K562 (cell line): ENCODE data around the gene CHRNB1. TPM values are rescaled to one million over a fixed set of nuclear protein-coding genes. Genes with fewer than 3 reads are reported as not detected.
A peak's percentile ranks its signal among the peaks of the same experiment; 100 is the strongest.

ENCODE experiments used
- ADNP ChIP-seq: fragments of 200-800 bp; sonication (Bioruptor generic); IDR thresholded peaks from 2 replicates; pipeline ENCODE4 v1.6.1; 2016; ENCODE audit warnings: missing genetic modification characterization, missing compliant biosample characterization
- BHLHE40 ChIP-seq: IDR thresholded peaks from 2 replicates; pipeline ENCODE4 v1.6.1; 2011; ENCODE audit warnings: low read length, improper control_type of control experiment
- CBX5 ChIP-seq: IDR thresholded peaks from 2 replicates; pipeline ENCODE4 v1.6.1; 2014; ENCODE audit warnings: low read depth, borderline replicate concordance
- DACH1 ChIP-seq: fragments of 450-650 bp; IDR thresholded peaks from 2 replicates; pipeline ENCODE4 v1.6.1; 2018; ENCODE audit not compliant: partially characterized antibody
- ESRRA ChIP-seq: fragments of 450-650 bp; IDR thresholded peaks from 2 replicates; pipeline ENCODE4 v1.6.1; 2014; ENCODE audit warnings: low read depth, mild to moderate bottlenecking, moderate library complexity, borderline replicate concordance
- FOSL1 ChIP-seq: fragments of 200-800 bp; sonication (Bioruptor generic); conservative IDR thresholded peaks from 2 replicates; pipeline ENCODE4 v1.6.1; 2016; ENCODE audit warnings: missing genetic modification characterization, missing compliant biosample characterization
- FOXJ3 ChIP-seq: sonication (generic); formaldehyde crosslinking; IDR thresholded peaks from 2 replicates; pipeline ENCODE4 v1.4.0; 2020; ENCODE audit warnings: mild to moderate bottlenecking, missing genetic modification reagents
- GTF2A2 ChIP-seq: IDR thresholded peaks from 2 replicates; pipeline ENCODE4 v1.6.1; 2016; ENCODE audit warnings: mild to moderate bottlenecking, missing genetic modification characterization, missing compliant biosample characterization
- NELFE ChIP-seq: IDR thresholded peaks from 2 replicates; pipeline ENCODE4 v1.6.1; 2011; ENCODE audit warnings: mild to moderate bottlenecking; ENCODE audit not compliant: insufficient read depth, insufficient read length
- NRF1 ChIP-seq, 2 experiments: fragments of 450-650 bp; IDR thresholded peaks in 1 of 2; conservative IDR thresholded peaks in 1 of 2; 2 replicates each; pipeline ENCODE4 v1.6.1; 2014; ENCODE audit warnings: mild to moderate bottlenecking in 2 of 2
- PURB ChIP-seq: sonication (generic); formaldehyde crosslinking; IDR thresholded peaks from 2 replicates; pipeline ENCODE4 v1.9.0; 2021; ENCODE audit warnings: low read depth, mild to moderate bottlenecking, missing genetic modification reagents
- STAG1 ChIP-seq: sonication (generic); formaldehyde crosslinking; IDR thresholded peaks from 2 replicates; pipeline ENCODE4 v1.5.0; 2020; ENCODE audit warnings: missing genetic modification reagents, borderline replicate concordance
- ZNF175 ChIP-seq: fragments of 200-800 bp; sonication (Bioruptor generic); IDR thresholded peaks from 2 replicates; pipeline ENCODE4 v1.6.1; 2016; ENCODE audit warnings: low read depth, mild to moderate bottlenecking, missing genetic modification characterization, missing compliant biosample characterization
- polyA plus RNA-seq, 8 experiments: library from polyadenylated mRNA; depleted of rRNA in 4 of 8; stranded (reverse) in 5 of 8; unstranded in 3 of 8; fragments of >200 nt; fragmentation: Nextera tagmentation in 2 of 8; fragmentation: Illumina TruSeq in 1 of 8; extraction: Ambion mirVana in 2 of 8; extraction: Trizol in 1 of 8; gene quantifications; 2 replicates each; pipeline versions ENCODE4 v1.2.1 to v1.2.3, GENCODE V29; 2011 to 2014; ENCODE audit warnings: inconsistent platforms in 1 of 8, missing spikeins in 1 of 8
- total RNA-seq, 7 experiments: library from RNA; depleted of rRNA in 6 of 7; stranded (reverse); fragments of >200 nt in 6 of 7; fragmentation: Illumina TruSeq in 2 of 7; extraction: Trizol in 2 of 7; gene quantifications; 2 replicates each; pipeline versions ENCODE4 v1.2.1 to v1.2.3, GENCODE V29; 2011 to 2021; ENCODE audit warnings: low replicate concordance in 1 of 7
- TF ChIP-seq, protein P1 (sequence below), 2 experiments: fragments of 450-650 bp in 1 of 2; IDR thresholded peaks; 2 replicates each; pipeline ENCODE4 v1.6.1; 2011 to 2017; ENCODE audit warnings: low read depth in 2 of 2, antibody characterized with exemption in 1 of 2, borderline replicate concordance in 1 of 2, low read length in 1 of 2, mild to moderate bottlenecking in 1 of 2, mixed read lengths in 1 of 2; ENCODE audit not compliant: control insufficient read depth in 1 of 2
- TF ChIP-seq, protein P2 (sequence below): fragments of 250-450 bp; sonication (Bioruptor Pico); IDR thresholded peaks from 2 replicates; pipeline ENCODE4 v1.5.0; 2021; ENCODE audit warnings: mild to moderate bottlenecking, borderline replicate concordance
- TF ChIP-seq, protein P3 (sequence below): fragments of 450-650 bp; IDR thresholded peaks from 2 replicates; pipeline ENCODE4 v1.6.1; 2018; ENCODE audit not compliant: partially characterized antibody
- TF ChIP-seq, protein P4 (sequence below): sonication (generic); formaldehyde crosslinking; IDR thresholded peaks from 2 replicates; pipeline ENCODE4 v1.8.1; 2022; ENCODE audit warnings: missing genetic modification reagents

CHRNB1 gene
- total and polyA plus RNA-seq, 9 of the 15 experiments (the other 6 are each of a cell fraction or from before 2014, with no cell fraction given) = 4.7 to 12.3 (median 6.8) TPM

DNA sequence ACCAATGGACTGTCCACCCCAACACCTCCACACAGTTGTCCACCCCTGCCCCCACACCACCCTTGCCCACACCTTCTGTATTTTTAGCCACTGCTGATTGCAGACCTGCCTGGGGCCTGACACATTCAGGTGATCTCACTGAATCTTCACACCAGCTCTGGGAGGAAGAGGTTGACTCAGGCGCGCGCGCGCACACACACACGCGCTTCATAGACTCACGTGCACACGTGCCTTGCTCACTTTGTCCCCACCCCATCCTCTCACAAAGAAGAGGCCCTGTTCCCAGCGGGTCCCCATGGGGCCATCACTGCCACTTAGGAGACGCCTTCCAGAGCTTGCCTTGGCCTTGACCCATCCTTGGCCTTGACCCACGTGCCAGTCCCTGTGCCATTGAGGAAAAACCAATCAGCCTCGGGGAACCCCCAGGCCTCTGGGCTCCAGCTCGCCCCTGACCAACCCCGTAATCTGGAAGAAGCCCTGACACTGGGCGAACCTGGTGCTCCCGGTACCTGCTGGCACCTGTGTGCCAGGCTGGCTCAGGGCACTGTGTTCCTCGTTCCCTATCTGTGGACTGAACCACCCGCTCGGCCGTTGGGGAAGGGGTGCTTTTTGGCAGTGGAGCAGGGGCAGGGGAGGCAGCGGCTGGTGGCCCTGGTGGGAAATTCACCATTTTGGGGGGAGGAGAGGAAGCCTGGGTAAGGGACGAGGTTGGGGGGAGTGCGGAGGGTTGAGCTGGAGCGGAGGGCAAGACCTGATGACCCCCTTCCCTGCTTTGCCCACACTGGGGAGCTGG is 34.0 kb upstream of the CHRNB1 start (continued):
- TF ChIP-seq, protein P1, sequence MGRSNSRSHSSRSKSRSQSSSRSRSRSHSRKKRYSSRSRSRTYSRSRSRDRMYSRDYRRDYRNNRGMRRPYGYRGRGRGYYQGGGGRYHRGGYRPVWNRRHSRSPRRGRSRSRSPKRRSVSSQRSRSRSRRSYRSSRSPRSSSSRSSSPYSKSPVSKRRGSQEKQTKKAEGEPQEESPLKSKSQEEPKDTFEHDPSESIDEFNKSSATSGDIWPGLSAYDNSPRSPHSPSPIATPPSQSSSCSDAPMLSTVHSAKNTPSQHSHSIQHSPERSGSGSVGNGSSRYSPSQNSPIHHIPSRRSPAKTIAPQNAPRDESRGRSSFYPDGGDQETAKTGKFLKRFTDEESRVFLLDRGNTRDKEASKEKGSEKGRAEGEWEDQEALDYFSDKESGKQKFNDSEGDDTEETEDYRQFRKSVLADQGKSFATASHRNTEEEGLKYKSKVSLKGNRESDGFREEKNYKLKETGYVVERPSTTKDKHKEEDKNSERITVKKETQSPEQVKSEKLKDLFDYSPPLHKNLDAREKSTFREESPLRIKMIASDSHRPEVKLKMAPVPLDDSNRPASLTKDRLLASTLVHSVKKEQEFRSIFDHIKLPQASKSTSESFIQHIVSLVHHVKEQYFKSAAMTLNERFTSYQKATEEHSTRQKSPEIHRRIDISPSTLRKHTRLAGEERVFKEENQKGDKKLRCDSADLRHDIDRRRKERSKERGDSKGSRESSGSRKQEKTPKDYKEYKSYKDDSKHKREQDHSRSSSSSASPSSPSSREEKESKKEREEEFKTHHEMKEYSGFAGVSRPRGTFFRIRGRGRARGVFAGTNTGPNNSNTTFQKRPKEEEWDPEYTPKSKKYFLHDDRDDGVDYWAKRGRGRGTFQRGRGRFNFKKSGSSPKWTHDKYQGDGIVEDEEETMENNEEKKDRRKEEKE (IDR thresholded peaks at IDR 0.05; ENCODE audit: borderline replicate concordance in 1 of 2, control insufficient read depth in 1 of 2, low read depth in 2 of 2, low read length in 1 of 2) = no peak
- no peak for TF ChIP-seq CBX5
- TF ChIP-seq PURB = no peak
- TF ChIP-seq BHLHE40 = peak; percentile 78
- TF ChIP-seq, protein P2, sequence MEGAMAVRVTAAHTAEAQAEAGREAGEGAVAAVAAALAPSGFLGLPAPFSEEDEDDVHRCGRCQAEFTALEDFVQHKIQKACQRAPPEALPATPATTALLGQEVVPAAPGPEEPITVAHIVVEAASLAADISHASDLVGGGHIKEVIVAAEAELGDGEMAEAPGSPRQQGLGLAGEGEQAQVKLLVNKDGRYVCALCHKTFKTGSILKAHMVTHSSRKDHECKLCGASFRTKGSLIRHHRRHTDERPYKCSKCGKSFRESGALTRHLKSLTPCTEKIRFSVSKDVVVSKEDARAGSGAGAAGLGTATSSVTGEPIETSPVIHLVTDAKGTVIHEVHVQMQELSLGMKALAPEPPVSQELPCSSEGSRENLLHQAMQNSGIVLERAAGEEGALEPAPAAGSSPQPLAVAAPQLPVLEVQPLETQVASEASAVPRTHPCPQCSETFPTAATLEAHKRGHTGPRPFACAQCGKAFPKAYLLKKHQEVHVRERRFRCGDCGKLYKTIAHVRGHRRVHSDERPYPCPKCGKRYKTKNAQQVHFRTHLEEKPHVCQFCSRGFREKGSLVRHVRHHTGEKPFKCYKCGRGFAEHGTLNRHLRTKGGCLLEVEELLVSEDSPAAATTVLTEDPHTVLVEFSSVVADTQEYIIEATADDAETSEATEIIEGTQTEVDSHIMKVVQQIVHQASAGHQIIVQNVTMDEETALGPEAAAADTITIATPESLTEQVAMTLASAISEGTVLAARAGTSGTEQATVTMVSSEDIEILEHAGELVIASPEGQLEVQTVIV = no peak
- TF ChIP-seq FOXJ3 (CRISPR knock-in tag) = no peak
- TF ChIP-seq ESRRA = no peak
- TF ChIP-seq, protein P3, sequence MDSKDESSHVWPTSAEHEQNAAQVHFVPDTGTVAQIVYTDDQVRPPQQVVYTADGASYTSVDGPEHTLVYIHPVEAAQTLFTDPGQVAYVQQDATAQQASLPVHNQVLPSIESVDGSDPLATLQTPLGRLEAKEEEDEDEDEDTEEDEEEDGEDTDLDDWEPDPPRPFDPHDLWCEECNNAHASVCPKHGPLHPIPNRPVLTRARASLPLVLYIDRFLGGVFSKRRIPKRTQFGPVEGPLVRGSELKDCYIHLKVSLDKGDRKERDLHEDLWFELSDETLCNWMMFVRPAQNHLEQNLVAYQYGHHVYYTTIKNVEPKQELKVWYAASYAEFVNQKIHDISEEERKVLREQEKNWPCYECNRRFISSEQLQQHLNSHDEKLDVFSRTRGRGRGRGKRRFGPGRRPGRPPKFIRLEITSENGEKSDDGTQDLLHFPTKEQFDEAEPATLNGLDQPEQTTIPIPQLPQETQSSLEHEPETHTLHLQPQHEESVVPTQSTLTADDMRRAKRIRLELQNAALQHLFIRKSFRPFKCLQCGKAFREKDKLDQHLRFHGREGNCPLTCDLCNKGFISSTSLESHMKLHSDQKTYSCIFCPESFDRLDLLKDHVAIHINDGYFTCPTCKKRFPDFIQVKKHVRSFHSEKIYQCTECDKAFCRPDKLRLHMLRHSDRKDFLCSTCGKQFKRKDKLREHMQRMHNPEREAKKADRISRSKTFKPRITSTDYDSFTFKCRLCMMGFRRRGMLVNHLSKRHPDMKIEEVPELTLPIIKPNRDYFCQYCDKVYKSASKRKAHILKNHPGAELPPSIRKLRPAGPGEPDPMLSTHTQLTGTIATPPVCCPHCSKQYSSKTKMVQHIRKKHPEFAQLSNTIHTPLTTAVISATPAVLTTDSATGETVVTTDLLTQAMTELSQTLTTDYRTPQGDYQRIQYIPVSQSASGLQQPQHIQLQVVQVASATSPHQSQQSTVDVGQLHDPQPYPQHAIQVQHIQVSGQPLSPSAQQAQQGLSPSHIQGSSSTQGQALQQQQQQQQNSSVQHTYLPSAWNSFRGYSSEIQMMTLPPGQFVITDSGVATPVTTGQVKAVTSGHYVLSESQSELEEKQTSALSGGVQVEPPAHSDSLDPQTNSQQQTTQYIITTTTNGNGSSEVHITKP = peak; percentile 42
- TF ChIP-seq ZNF175 (CRISPR knock-in tag) = no peak
- no peak for TF ChIP-seq GTF2A2
- no peak for TF ChIP-seq STAG1
- TF ChIP-seq DACH1 = no peak
- TF ChIP-seq FOSL1 = no peak
- TF ChIP-seq, protein P4, sequence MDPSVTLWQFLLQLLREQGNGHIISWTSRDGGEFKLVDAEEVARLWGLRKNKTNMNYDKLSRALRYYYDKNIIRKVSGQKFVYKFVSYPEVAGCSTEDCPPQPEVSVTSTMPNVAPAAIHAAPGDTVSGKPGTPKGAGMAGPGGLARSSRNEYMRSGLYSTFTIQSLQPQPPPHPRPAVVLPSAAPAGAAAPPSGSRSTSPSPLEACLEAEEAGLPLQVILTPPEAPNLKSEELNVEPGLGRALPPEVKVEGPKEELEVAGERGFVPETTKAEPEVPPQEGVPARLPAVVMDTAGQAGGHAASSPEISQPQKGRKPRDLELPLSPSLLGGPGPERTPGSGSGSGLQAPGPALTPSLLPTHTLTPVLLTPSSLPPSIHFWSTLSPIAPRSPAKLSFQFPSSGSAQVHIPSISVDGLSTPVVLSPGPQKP (CRISPR knock-in tag) = no peak
- 0 out of 4 replicates have a peak, but pooled peaks of 1 of the 2 experiments have one; percentile 15 for TF ChIP-seq NRF1 (conservative IDR thresholded peaks at IDR 0.05 in 1 of 2, IDR thresholded peaks at IDR 0.05 in 1 of 2)
- no peak for TF ChIP-seq ADNP (tag)
- no peak for TF ChIP-seq NELFE
